RPMI8226 (cell line): ENCODE measurements around the gene BAHCC1.

Source experiments
- DNase-seq: peaks from one replicate; pipeline ENCODE4 v3.0.0-alpha.2; 2015

Gene BAHCC1

GRCh38 chr17:81398832-81399411 lies 3.7 kb downstream of the BAHCC1 start:
- no peak for DNase-seq

- DNase-seq, result peak; percentile 41
Measured at GRCh38 chr17:81399481-81400153, 4.4 kb downstream of the BAHCC1 start.

- no peak for DNase-seq
Measured at GRCh38 chr17:81400154-81400977, 5.1 kb downstream of the BAHCC1 start.

- no peak for DNase-seq
Measured at GRCh38 chr17:81400996-81401722, 5.9 kb downstream of the BAHCC1 start.

- no peak for DNase-seq
Measured at GRCh38 chr17:81401723-81402529, 6.7 kb downstream of the BAHCC1 start.

- no peak for DNase-seq
Measured at GRCh38 chr17:81402530-81402941, 7.3 kb downstream of the BAHCC1 start.

- no peak for DNase-seq
Measured at GRCh38 chr17:81402981-81403467, 7.8 kb downstream of the BAHCC1 start.

GRCh38 chr17:81403671-81404534 lies 8.6 kb downstream of the BAHCC1 start:
- no peak for DNase-seq

- peak; percentile 65 for DNase-seq
Measured at GRCh38 chr17:81404558-81405165, 9.4 kb downstream of the BAHCC1 start.

GRCh38 chr17:81405411-81405872 lies 10.2 kb downstream of the BAHCC1 start:
- no peak for DNase-seq

- no peak for DNase-seq
Measured at GRCh38 chr17:81406117-81406953, 11.1 kb downstream of the BAHCC1 start.

GRCh38 chr17:81408049-81408448 lies 12.8 kb downstream of the BAHCC1 start:
- DNase-seq, result no peak

- peak; percentile 65 for DNase-seq
Measured at GRCh38 chr17:81409190-81409935, 14.1 kb downstream of the BAHCC1 start.

GRCh38 chr17:81410852-81411251 lies 15.6 kb downstream of the BAHCC1 start:
- no peak for DNase-seq

GRCh38 chr17:81411305-81411704 lies 16.0 kb downstream of the BAHCC1 start:
- DNase-seq, result no peak

GRCh38 chr17:81412490-81413093 lies 17.3 kb downstream of the BAHCC1 start:
- peak; percentile 55 for DNase-seq

GRCh38 chr17:81413497-81414135 lies 18.4 kb downstream of the BAHCC1 start:
- no peak for DNase-seq
